Measurements from ENCODE around the gene ARRDC4. TPM values are rescaled to one million over a fixed set of nuclear protein-coding genes. Genes with fewer than 3 reads are reported as not detected.

Gene ARRDC4
- total and polyA plus RNA-seq, 2 donors (not counting 3 experiments of a cell fraction or from before 2014, with no cell fraction given), result 0.97 to 1.2 TPM

DNA sequence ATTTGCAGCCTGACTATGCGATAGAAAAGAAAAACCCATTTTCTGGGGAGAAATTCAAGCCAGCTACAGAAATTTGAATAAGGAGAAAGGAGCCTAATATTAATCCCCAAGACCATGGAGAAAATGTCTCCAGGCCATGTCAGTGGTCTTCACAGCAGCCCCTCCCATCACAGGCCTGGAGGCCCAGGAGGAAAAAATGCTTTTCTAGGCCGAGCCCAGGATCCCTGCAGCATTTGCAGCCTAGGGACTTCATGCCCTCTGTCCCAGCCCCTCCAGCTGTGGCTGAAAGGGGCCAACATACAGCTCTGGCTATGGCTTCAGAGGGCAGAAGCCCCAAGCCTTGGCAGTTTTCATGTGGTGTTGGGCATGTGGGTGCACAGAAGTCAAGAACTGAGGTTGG, 26.3 kb downstream of the ARRDC4 start:
- TF ChIP-seq POLR2A (IDR thresholded peaks at IDR 0.05; ENCODE audit: low read depth, low read length) (no peak), MYC (IDR thresholded peaks at IDR 0.05; ENCODE audit: low read depth, low read length) (no peak)
- ChIA-PET POLR2A (no interaction called here), CTCF (no interaction called here)
- no peak overlapping the region for H3K27ac ChIP-seq (ENCODE audit: insufficient read depth, low read depth, low read length)
- intact Hi-C loops (cut with micrococcal nuclease) (no loop called here), dilution Hi-C loops (cut with MboI; ENCODE audit: extremely low pct_ligation_motif_present, low sequenced_read_pairs) (no loop called here)
- no peak overlapping the region for H3K4me3 ChIP-seq (replicated peaks in 1 of 3; ENCODE audit: insufficient read depth in 1 of 3, low read depth in 1 of 3, low read length in 3 of 3)
- no peak overlapping the region for H3K9ac ChIP-seq (replicated peaks; ENCODE audit: extremely low read depth, insufficient read depth, low read length)
- H3K9me3 ChIP-seq (replicated peaks; ENCODE audit: control insufficient read depth, insufficient read depth, low read length), result no peaks in the 10 kb centered on the region
- H3K79me2 ChIP-seq (ENCODE audit: control insufficient read depth, insufficient read depth, low read length), result no peaks in the 10 kb centered on the region
- no peak for DNase-seq (ENCODE audit: low read depth, low spot score)
- no peak overlapping the region for H2AFZ ChIP-seq (ENCODE audit: low read depth, low read length)
- H3K36me3 ChIP-seq (ENCODE audit: control insufficient read depth in 2 of 2, extremely low read depth in 1 of 2, insufficient read depth in 2 of 2, low read length in 2 of 2), result no peaks in the 10 kb centered on the region
- no peak overlapping the region for H3K4me2 ChIP-seq (ENCODE audit: insufficient read depth, low read length)
- H3K27me3 ChIP-seq (ENCODE audit: control insufficient read depth in 2 of 2, insufficient read depth in 2 of 2, low read length in 2 of 2), result no peaks in the 10 kb centered on the region
- FAIRE-seq, result no peak
- BruUV-seq (replicated peaks), result no TSS peak
- H3K4me1 ChIP-seq (ENCODE audit: control insufficient read depth, extremely low read depth, insufficient read depth, low read length), result no peaks in the 10 kb centered on the region
- no peaks in the 10 kb centered on the region for H4K20me1 ChIP-seq (replicated peaks; ENCODE audit: control insufficient read depth, extremely low read depth, insufficient read depth, low read length)
- H3K9me1 ChIP-seq (replicated peaks; ENCODE audit: control insufficient read depth, extremely low read depth, insufficient read depth, low read length), result no peaks in the 10 kb centered on the region

DNA sequence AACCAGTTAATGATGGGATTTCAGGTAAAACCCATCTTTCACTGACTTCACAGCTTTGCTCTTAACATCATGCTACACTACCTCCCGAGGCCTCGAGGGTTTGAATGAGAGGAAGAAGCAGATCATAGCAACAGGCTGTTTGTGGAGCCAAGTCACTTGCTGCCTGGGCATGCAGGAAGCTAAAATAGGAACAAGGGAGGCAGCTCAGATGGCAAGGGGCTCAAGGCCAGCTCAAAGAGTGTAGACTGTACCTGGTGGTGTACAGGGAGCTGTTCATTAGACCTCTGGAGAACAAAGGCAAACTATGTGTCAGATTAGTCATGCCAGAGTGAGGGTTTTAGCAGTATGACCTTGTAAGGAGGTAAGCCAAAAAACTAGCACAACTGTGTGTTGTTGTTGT, 28.8 kb downstream of the ARRDC4 start:
- no peaks in the 10 kb centered on the region for H3K36me3 ChIP-seq (ENCODE audit: control insufficient read depth in 2 of 2, extremely low read depth in 1 of 2, insufficient read depth in 2 of 2, low read length in 2 of 2)
- no peaks in the 10 kb centered on the region for H4K20me1 ChIP-seq (replicated peaks; ENCODE audit: control insufficient read depth, extremely low read depth, insufficient read depth, low read length)
- POLR2A ChIA-PET, result no interaction called here
- no peak for DNase-seq (ENCODE audit: low read depth, low spot score)
- BruUV-seq (replicated peaks), result no TSS peak
- H3K79me2 ChIP-seq (ENCODE audit: control insufficient read depth, insufficient read depth, low read length), result no peaks in the 10 kb centered on the region
- peaks cover 11% of the 10 kb centered on the region for H3K4me1 ChIP-seq (ENCODE audit: control insufficient read depth, extremely low read depth, insufficient read depth, low read length)
- no peaks in the 10 kb centered on the region for H3K27me3 ChIP-seq (ENCODE audit: control insufficient read depth in 2 of 2, insufficient read depth in 2 of 2, low read length in 2 of 2)
- CTCF ChIA-PET, result no interaction called here
- no peak overlapping the region for H2AFZ ChIP-seq (ENCODE audit: low read depth, low read length)
- no peak for TF ChIP-seq POLR2A (IDR thresholded peaks at IDR 0.05; ENCODE audit: low read depth, low read length)
- TF ChIP-seq MYC (IDR thresholded peaks at IDR 0.05; ENCODE audit: low read depth, low read length), result no peak
- no peak for TF ChIP-seq JUN (IDR thresholded peaks at IDR 0.05; ENCODE audit: borderline replicate concordance, insufficient read depth, insufficient read length, low read depth)
- TF ChIP-seq CTCF (IDR thresholded peaks at IDR 0.05; ENCODE audit: extremely low read depth in 1 of 2, insufficient read depth in 1 of 2, low read depth in 1 of 2, low read length in 2 of 2), result no peak
- TF ChIP-seq GATA2 (IDR thresholded peaks at IDR 0.05; ENCODE audit: insufficient read depth, insufficient read length, low read depth, low read length), result no peak
- no peak for TF ChIP-seq POLR2AphosphoS5 (IDR thresholded peaks at IDR 0.05; ENCODE audit: insufficient read depth, low read depth, low read length)
- no peak for TF ChIP-seq EZH2 (IDR thresholded peaks at IDR 0.05; ENCODE audit: borderline replicate concordance, low read depth, low read length, severe bottlenecking)
- TF ChIP-seq MAX (IDR thresholded peaks at IDR 0.05; ENCODE audit: insufficient read depth, insufficient read length), result no peak
- TF ChIP-seq FOS (IDR thresholded peaks at IDR 0.05; ENCODE audit: borderline replicate concordance, insufficient read depth, low read length), result no peak
- no peaks in the 10 kb centered on the region for H3K9me3 ChIP-seq (replicated peaks; ENCODE audit: control insufficient read depth, insufficient read depth, low read length)
- dilution Hi-C loops (cut with MboI; ENCODE audit: extremely low pct_ligation_motif_present, low sequenced_read_pairs), result no loop called here
- intact Hi-C loops (cut with micrococcal nuclease), result no loop called here
- no peak overlapping the region for H3K4me2 ChIP-seq (ENCODE audit: insufficient read depth, low read length)
- H3K27ac ChIP-seq (ENCODE audit: insufficient read depth, low read depth, low read length), result no peak overlapping the region
- H3K9ac ChIP-seq (replicated peaks; ENCODE audit: extremely low read depth, insufficient read depth, low read length), result no peak overlapping the region
- H3K9me1 ChIP-seq (replicated peaks; ENCODE audit: control insufficient read depth, extremely low read depth, insufficient read depth, low read length), result no peaks in the 10 kb centered on the region
- H3K4me3 ChIP-seq (replicated peaks in 1 of 3; ENCODE audit: insufficient read depth in 1 of 3, low read depth in 1 of 3, low read length in 3 of 3), result no peak overlapping the region
- no peak for FAIRE-seq
